Measurements from ENCODE around the gene TRPM7.

DNA sequence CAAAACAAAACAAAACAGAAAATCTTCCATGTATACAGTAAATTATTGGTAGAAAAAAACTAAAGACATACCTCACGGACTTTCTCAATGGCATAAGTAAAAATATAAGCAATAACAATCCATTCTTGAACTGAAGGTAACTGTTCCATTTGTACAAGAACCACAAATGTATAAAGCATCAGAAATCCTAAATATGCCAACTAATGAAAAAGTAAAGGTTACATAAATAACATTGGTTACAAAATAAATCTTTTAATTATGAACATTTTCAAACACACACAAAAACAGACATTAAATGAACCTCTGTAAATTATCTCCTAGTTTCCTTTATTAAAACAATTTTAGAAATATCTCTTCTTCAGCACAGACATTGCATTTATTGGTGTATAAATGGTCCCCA, 79.5 kb downstream of the TRPM7 start:
- TF ChIP-seq, protein P1, sequence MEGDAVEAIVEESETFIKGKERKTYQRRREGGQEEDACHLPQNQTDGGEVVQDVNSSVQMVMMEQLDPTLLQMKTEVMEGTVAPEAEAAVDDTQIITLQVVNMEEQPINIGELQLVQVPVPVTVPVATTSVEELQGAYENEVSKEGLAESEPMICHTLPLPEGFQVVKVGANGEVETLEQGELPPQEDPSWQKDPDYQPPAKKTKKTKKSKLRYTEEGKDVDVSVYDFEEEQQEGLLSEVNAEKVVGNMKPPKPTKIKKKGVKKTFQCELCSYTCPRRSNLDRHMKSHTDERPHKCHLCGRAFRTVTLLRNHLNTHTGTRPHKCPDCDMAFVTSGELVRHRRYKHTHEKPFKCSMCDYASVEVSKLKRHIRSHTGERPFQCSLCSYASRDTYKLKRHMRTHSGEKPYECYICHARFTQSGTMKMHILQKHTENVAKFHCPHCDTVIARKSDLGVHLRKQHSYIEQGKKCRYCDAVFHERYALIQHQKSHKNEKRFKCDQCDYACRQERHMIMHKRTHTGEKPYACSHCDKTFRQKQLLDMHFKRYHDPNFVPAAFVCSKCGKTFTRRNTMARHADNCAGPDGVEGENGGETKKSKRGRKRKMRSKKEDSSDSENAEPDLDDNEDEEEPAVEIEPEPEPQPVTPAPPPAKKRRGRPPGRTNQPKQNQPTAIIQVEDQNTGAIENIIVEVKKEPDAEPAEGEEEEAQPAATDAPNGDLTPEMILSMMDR (IDR thresholded peaks at IDR 0.05), result no peak
- TF ChIP-seq POLR2A (IDR thresholded peaks at IDR 0.05), result no peak
